Fibroblast of skin of left quadriceps (primary cell): ENCODE data around the gene BCAR1.

Experiments used
- DNase-seq, 2 experiments: peaks; one replicate each; pipeline ENCODE4 v3.0.0-alpha.2; 2013; ENCODE audit warnings: low read depth in 2 of 2

The BCAR1 gene

GRCh38 chr16:75203667-75204409, 47.6 kb downstream of the BCAR1 start:
- DNase-seq: no peak

- DNase-seq: no peak
Observed at GRCh38 chr16:75203096-75203495, 48.3 kb downstream of the BCAR1 start.

GRCh38 chr16:75202069-75202590, 49.3 kb downstream of the BCAR1 start:
- no peak for DNase-seq

GRCh38 chr16:75198135-75198600, 53.3 kb downstream of the BCAR1 start:
- peak in 1 of 2 experiments; percentile 4 for DNase-seq

- no peak for DNase-seq
Observed at GRCh38 chr16:75197522-75198134, 53.8 kb downstream of the BCAR1 start.

GRCh38 chr16:75196836-75197235, 54.6 kb downstream of the BCAR1 start:
- no peak for DNase-seq

GRCh38 chr16:75195811-75196790, 55.3 kb downstream of the BCAR1 start:
- DNase-seq: no peak

- DNase-seq: no peak
Observed at GRCh38 chr16:75193730-75194444, 57.5 kb downstream of the BCAR1 start.

GRCh38 chr16:75193265-75193650, 58.2 kb downstream of the BCAR1 start:
- DNase-seq: no peak

- no peak for DNase-seq
Observed at GRCh38 chr16:75192606-75193264, 58.7 kb downstream of the BCAR1 start.

- no peak for DNase-seq
Observed at GRCh38 chr16:75189638-75190245, 61.7 kb downstream of the BCAR1 start.

- no peak for DNase-seq
Observed at GRCh38 chr16:75188832-75189477, 62.5 kb downstream of the BCAR1 start.

GRCh38 chr16:75181630-75182029, 69.8 kb downstream of the BCAR1 start:
- no peak for DNase-seq

- no peak for DNase-seq
Observed at GRCh38 chr16:75179208-75179607, 72.2 kb downstream of the BCAR1 start.
